Endothelial cell of umbilical vein (primary cell): ENCODE data around the gene CMSS1.

ENCODE experiments used
- MAX ChIP-seq: IDR thresholded peaks from 2 replicates; pipeline ENCODE4 v1.6.1; 2011; ENCODE audit not compliant: insufficient read depth, insufficient read length
- MYC ChIP-seq: IDR thresholded peaks from one replicate; pipeline ENCODE4 v1.6.1; 2011; ENCODE audit warnings: mild to moderate bottlenecking, low read depth, low read length

- TF ChIP-seq MYC, result no peak
- no peak for TF ChIP-seq MAX
Observed at GRCh38 chr3:99776516-99777209, 41.0 kb upstream of the CMSS1 start.
